Jurkat, Clone E6-1 (cell line): ENCODE results near the gene AKAP7.

Experiments used
- DNase-seq: peaks from one replicate; pipeline ENCODE4 v3.0.0-alpha.2; 2011; ENCODE audit warnings: low read depth, low spot score
- H3K4me3 ChIP-seq: 2 replicates; pipeline ENCODE4 v1.5.1; 2011; ENCODE audit warnings: mild to moderate bottlenecking, low read length, control low read depth, moderate library complexity

The AKAP7 gene

DNA sequence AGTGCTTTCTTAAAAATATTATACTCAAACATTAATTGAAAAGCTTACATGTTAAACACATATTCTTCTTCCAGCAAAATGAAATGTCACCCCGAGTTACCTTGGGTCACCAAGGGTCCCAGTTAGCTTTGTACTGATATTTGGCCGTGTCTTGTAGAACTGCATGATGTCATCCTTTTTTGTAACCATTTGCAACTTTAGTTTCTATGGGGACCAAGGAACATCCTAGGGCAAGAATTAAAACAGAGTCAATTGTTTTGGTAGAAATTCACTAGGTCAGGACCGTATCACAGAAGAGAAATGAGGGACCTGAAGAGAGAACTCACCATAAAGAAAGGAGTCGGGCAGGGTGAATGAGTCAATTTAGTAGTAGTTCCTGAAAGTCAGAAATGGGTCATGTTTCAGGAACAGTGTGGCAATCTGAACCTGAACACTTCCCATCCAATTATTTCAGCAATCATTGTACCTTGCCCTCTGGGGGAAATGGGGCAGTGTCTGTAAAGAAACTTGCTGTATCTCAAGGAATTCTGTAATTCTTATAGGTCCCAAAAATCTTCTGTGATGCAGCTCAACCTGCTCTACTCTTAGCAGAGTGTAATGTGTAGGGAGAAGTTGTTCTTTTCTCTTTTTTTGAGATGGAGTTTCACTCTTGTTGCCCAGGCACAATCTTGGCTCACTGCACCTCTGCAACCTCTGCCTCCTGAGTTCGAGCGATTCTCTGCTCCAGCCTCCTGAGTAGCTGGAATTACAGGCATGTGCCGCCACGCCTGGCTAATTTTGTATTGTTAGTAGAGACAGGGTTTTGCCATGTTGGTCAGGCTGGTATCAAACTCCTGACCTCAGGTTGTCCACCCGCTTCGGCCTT is 5.3 kb upstream of the AKAP7 start:
- no peak for DNase-seq

GRCh38 chr6:131130554-131130940 is 4.7 kb upstream of the AKAP7 start:
- no peak for DNase-seq
- no peak overlapping the region for H3K4me3 ChIP-seq

More for the DNA sequence above, 5.3 kb upstream of the AKAP7 start:
- no peak overlapping the region for H3K4me3 ChIP-seq

DNA sequence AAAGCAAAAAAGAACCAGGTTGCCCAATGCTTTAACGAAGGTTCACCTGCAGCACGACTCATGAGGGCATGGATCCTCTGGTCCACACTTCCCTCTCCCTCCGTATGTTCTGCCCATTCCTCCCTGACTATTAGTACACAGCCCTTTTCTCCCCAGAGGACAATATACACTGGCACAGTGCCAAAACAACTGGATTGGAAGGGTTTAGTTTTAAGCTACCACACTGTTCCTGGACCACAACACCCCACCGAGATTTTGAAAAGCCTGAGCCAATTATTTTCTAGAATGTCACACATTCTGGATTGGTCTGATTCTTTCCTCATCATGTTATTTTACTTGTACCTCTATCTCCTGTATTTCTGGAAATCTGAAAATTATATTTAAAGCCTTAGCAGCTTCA is 2.9 kb upstream of the AKAP7 start:
- H3K4me3 ChIP-seq: no peak overlapping the region
- no peak for DNase-seq

GRCh38 chr6:131134220-131134979 is 867 bp upstream of the AKAP7 start:
- DNase-seq: no peak
- no peak overlapping the region for H3K4me3 ChIP-seq

DNA sequence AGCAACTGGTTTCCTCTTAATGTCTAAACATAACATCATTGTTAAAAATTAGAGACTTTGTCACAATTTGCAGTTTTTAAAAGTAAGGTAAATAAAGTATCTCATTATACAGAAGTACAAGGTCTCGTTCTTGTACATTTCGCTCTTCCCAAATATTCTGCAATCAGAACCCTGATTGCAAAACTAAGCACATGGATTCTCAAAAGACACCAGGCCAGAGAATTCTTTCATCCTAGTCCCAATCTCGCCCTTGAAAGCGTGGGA is 355 bp upstream of the AKAP7 start:
- DNase-seq: no peak
- H3K4me3 ChIP-seq: peak overlapping the region; percentile 16; the same call in 1 of the 2 replicates

DNA sequence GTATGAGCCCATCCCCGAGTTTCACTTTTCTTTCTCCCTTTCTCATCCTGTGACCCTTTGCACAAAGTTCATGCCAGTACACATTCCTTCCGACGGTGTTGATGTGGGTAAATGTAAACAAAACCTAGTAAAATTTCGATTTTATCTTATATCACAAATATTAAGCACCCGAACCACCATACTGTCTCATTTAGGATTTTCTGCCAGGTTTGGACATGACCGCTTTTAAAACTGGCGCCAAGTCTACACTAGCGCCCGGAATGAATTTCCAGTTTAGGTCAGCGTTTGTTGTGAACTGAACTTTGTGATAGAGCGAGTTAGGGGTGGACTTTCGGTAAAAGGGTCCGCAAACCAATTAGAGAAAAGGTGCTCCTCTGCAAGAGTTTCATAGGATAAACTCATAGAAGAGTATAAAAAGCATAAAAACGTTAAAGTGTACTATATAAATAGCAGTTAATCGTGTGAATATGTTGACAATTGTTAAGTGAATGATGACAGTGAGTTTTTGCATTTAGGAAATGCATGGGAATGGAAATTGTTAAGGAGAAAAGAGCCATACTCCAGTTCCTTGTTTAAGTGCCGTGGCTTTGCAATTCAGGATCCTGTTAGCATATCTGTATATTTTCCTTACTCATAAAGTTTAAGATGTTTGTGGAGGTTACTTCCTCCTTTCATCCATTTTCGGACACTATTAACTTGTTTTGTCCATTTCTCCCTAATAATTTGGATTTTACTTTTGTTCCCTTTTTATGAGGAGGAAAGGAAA is 937 bp downstream of the AKAP7 start:
- no peak for DNase-seq
- no peak overlapping the region for H3K4me3 ChIP-seq

DNA sequence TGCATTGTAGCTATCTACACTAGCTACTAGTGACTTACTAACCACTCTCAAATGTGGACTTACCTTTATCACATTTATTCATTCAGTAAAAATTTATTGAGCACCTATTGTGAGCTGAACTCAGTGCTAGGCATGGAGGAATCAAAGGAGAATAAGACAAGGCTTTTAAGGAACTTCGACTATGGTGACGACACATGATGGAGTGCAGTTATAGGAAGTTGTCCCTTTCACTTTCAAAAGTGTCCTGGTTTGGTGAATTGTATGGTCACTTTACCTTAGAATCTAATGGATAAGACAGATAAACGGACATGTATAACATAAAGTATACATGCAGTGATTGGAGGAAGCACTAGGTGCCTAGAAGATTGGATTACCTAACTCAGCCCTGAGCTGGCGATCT is 4.3 kb downstream of the AKAP7 start:
- no peak for DNase-seq
- H3K4me3 ChIP-seq: no peak overlapping the region

DNA sequence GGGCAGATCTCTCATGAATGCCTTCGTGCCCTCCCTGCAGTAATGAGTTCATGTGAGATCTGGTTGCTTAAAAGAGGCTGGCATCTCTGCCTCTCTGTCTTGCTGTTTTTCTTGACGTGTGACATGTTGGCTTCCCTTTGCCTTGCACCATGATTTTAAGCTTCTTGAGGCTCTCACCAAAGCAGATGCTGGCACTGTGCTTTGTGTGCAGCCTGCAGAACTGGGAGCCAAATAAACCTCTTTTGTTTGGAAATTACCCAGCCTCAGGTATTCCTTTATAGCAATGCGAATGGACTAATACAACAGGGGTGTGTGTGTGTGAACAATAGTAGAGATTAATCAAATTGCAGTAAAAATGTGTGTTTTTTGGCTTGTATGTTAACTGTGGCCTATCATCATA is 8.1 kb downstream of the AKAP7 start:
- H3K4me3 ChIP-seq: no peak overlapping the region
- DNase-seq: no peak

- H3K4me3 ChIP-seq: no peak overlapping the region
- DNase-seq: no peak
Observed at GRCh38 chr6:131146865-131147264, 11.6 kb downstream of the AKAP7 start.

DNA sequence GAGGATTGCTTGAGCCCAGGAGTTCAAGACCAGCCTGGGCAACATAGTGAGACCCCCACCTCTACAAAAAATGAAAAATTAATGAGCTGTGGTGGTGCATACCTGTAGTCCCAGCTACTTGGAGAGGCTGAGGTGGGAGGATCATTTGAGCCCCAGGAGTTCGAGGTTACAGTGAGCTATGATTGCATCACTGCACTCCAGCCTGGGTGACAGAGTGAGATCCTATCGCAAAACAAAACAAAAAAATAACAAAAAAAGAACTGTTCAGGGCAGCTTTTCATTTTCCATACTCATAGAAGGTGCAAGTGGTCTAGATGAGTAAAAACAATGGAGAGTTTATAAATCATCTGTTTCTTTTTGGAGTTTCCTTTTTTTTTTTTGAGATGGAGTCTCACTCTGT is 21.1 kb downstream of the AKAP7 start:
- H3K4me3 ChIP-seq: no peak overlapping the region
- no peak for DNase-seq

- DNase-seq: no peak
- no peak overlapping the region for H3K4me3 ChIP-seq
Observed at GRCh38 chr6:131159578-131159977, 24.3 kb downstream of the AKAP7 start.

DNA sequence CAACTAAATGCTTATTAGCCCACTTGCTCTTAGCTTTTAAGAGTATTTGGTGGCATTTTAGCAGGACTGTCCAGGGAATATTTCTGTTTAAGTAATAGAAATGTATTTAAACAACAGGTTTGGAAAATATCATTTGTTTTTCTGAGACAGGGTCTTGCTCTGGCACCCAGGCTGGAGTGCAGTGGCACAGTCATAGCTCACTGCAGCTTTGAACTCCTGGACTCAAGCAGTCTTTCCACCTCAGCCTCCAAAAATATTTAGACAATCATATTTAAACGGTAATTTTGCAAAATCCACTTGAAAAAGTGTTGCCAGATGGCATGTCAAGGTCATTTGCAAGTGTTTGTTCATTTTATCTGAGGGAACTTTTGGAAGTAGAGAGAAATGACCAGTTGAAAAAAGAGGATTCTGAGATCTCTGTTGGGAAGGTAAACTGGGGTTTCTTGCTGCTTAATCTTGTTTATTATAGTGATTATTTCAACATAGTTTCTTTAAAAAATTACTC is 25.0 kb downstream of the AKAP7 start:
- no peak for DNase-seq
- H3K4me3 ChIP-seq: no peak overlapping the region

- H3K4me3 ChIP-seq: no peak overlapping the region
- DNase-seq: no peak
Observed at GRCh38 chr6:131161987-131162386, 26.7 kb downstream of the AKAP7 start.

DNA sequence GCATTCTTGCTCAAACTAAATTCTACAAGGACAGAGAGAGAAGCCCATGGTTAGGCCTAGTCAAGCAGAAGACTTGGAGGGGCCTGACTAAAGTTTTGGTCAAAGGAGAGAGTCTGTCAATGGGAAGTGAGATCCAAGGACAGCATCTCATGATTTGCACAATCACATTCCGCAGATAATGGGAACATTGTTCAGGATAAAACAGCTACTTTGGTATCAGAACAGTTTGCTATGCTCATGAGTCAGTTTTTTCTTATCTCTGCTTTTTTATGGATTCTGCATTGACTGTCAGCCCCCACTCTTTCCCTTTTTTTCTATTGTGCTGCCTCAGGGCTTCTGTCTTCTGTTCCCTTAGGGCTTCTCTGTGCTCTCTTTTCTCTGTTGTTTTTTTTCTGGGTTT is 28.6 kb downstream of the AKAP7 start:
- H3K4me3 ChIP-seq: no peak overlapping the region
- no peak for DNase-seq

DNA sequence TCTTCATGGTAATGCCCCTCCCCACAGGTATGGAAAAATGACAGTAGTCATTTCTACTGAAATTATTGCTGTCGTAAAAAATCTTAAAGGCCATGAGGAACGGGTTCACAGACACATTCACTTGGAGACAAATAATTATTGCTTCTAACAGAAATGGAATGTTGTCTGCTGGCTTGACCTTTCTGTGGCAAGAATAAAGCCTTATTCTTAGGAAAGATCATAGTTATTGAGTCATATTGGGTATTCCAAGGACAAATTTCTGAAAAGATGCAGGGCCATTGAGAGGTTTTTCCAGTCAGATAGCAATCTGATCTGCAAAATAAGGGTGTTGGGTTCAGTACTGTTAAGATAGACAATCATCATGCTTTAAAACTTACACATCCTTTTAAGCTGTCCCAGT is 29.2 kb downstream of the AKAP7 start:
- DNase-seq: no peak
- no peak overlapping the region for H3K4me3 ChIP-seq

- H3K4me3 ChIP-seq: no peak overlapping the region
- no peak for DNase-seq
Observed at GRCh38 chr6:131167773-131168172, 32.5 kb downstream of the AKAP7 start.

GRCh38 chr6:131169613-131170012 is 34.3 kb downstream of the AKAP7 start:
- no peak overlapping the region for H3K4me3 ChIP-seq
- no peak for DNase-seq

DNA sequence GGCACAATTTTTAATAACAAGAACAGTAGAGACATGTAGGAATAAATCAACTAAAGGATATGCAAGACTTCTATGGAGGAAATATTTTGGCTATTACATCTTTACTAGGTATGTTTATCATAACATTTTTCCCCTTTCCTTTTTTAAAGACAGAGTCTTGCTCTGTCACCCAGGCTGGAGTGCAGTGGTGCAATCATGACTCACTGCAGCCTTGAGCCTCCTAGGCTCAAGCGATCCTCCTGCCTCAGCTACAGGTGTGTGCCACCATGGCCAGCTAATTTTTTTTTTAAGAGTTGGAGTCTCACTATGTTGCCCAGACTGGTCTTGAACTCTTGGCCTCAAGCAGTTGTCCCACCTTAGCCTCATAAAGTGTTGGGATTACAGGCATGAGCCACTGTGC is 37.0 kb downstream of the AKAP7 start:
- DNase-seq: no peak
- no peak overlapping the region for H3K4me3 ChIP-seq

DNA sequence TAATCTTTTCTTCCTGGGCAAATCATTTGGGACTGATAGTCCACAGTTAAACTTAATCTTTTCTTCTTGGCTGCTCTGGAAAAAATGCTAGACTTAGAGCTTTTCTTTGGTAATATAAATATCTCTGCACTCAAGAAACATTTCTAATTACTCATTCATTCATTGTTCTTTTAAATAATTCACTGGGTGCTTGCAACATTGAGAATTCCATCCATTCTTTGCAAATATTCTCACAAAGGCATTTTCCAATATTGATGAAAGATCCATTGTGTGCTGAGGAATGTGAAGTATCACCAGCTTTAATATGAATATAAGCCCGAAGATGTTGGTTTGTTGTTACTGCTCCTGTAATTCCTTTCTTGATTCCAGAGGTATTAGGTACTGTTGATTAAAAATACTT is 38.4 kb downstream of the AKAP7 start:
- H3K4me3 ChIP-seq: no peak overlapping the region
- no peak for DNase-seq

DNA sequence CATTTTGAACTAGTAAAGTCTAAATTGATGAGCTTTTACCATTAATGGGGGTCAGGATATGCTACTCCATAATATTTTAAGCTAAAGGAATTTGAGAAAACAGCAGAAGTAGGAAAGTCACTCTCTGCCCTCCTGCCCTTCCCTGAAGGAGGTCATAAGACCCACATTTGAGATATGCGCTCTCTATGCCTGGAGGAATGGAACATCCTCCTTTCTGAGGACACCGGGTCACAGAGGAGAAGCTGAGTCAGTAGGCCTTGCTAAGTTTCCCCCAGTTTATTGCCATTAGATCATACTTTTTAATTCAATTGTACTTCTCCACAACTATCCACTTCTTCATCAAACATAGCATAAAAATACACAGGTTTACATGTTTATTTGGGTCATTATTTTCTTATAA is 40.3 kb downstream of the AKAP7 start:
- DNase-seq: no peak
- no peak overlapping the region for H3K4me3 ChIP-seq
